Natural killer cell (primary cell): ENCODE data around the gene ACCS. TPM values are rescaled to one million over a fixed set of nuclear protein-coding genes. Genes with fewer than 3 reads are reported as not detected.

Experiments
- ATAC-seq, 3 donors: fragments of 150-1000 bp in 2 of 3; fragments of 200-7000 bp in 1 of 3; cut with Tn5 transposase; 1 replicate in 1 of 3; 2 replicates in 2 of 3; pipeline ENCODE4 v1.10.0; 2021; ENCODE audit warnings: mild to moderate bottlenecking in 2 of 3, moderate library complexity in 2 of 3
- DNase-seq, 2 donors: peaks; one replicate each; pipeline versions ENCODE4 v3.0.0 to v3.0.0-alpha.2; 2013 to 2021; ENCODE audit warnings: mixed read lengths in 1 of 2
- H3K27ac ChIP-seq: one replicate; pipeline ENCODE4 v1.5.1; 2013; ENCODE audit warnings: mild to moderate bottlenecking, low read length
- H3K27me3 ChIP-seq: one replicate; pipeline ENCODE4 v1.6.1; 2013; ENCODE audit warnings: low read length; ENCODE audit not compliant: control insufficient read depth, insufficient read depth
- H3K36me3 ChIP-seq: one replicate; pipeline ENCODE4 v1.6.1; 2013; ENCODE audit warnings: low read length; ENCODE audit not compliant: control insufficient read depth, insufficient read depth
- H3K4me1 ChIP-seq: one replicate; pipeline ENCODE4 v1.6.1; 2013; ENCODE audit warnings: low read length; ENCODE audit not compliant: control insufficient read depth, insufficient read depth
- H3K4me3 ChIP-seq: one replicate; pipeline ENCODE4 v1.5.1; 2013; ENCODE audit warnings: low read length
- H3K9me3 ChIP-seq: one replicate; pipeline ENCODE4 v1.6.1; 2013; ENCODE audit warnings: low read length; ENCODE audit not compliant: control insufficient read depth, insufficient read depth
- H3K27ac Mint-ChIP-seq, 2 donors: one replicate each; pipeline ENCODE4 v1.8.0; 2022; ENCODE audit warnings: mild to moderate bottlenecking in 2 of 2, mixed read lengths in 2 of 2, moderate library complexity in 1 of 2
- H3K27me3 Mint-ChIP-seq, 2 donors: one replicate each; pipeline ENCODE4 v1.8.0; 2022; ENCODE audit warnings: low read depth in 2 of 2, mixed read lengths in 2 of 2
- H3K36me3 Mint-ChIP-seq: one replicate; pipeline ENCODE4 v1.8.0; 2022; ENCODE audit warnings: mixed read lengths
- H3K4me1 Mint-ChIP-seq, 2 donors: one replicate each; pipeline ENCODE4 v1.8.0; 2022; ENCODE audit warnings: mixed read lengths in 2 of 2
- H3K4me3 Mint-ChIP-seq: one replicate; pipeline ENCODE4 v1.8.0; 2022; ENCODE audit warnings: mild to moderate bottlenecking, moderate library complexity, mixed read lengths
- H3K9me3 Mint-ChIP-seq, 2 donors: one replicate each; pipeline ENCODE4 v1.8.0; 2022; ENCODE audit warnings: mixed read lengths in 2 of 2
- WGBS: methylation state at CpG from one replicate; pipeline ENCODE4 v1.1.7; 2013; ENCODE audit warnings: missing lambda C conversion rate; ENCODE audit not compliant: insufficient coverage; 5-methylcytosine and 5-hydroxymethylcytosine counted together
- intact Hi-C: fragments of 100-400 bp; cut with micrococcal nuclease; formaldehyde crosslinking; loops from one replicate; pipeline ENCODE4 v1.14.2; 2022
- total RNA-seq, 4 donors: library from RNA; stranded (reverse); fragments of 120-200 nt in 1 of 4; gene quantifications; one replicate each; pipeline versions ENCODE4 v1.2.3 to v1.2.4, GENCODE V29; 2013 to 2022
- TF ChIP-seq, protein P1 (sequence below): fragments of 200-600 bp; IDR thresholded peaks from one replicate; pipeline ENCODE4 v1.8.0; 2022; ENCODE audit warnings: antibody characterized with exemption

ACCS gene
- total RNA-seq, 3 donors from 2014 or later (not counting 1 experiment from before 2014, with no cell fraction given): 16.3 to 32.1 (median 31.9) TPM

DNA sequence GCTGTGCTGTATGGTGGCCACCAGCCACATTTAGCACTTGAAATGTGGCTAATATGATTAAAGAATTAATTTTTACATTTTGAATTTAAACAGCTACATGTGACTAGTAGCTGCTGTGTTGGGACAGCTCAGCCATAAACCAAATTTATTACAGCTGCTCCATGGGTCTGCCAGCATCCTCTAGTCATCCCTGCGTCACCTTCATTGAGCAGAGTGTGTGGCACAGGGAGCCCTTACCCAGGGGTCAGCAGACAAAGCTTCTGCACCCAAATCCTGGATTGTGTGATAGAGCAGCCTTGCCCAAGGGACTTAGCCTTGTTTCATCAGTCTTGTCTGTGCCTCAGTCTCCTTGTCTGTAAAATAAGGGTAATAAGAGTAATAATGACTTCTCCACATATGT, 37.7 kb upstream of the ACCS start:
- ATAC-seq: no peak
- intact Hi-C loops: no loop called here
- no peak for DNase-seq
- H3K27ac ChIP-seq: no peak overlapping the region
- no peaks in the 10 kb centered on the region for H3K9me3 Mint-ChIP-seq
- H3K27ac Mint-ChIP-seq: no peak overlapping the region
- no peak overlapping the region for H3K4me3 Mint-ChIP-seq
- WGBS: 100% methylated on average over 1 of the region's 1 CpG
- H3K4me3 ChIP-seq: no peak overlapping the region
- no peaks in the 10 kb centered on the region for H3K4me1 Mint-ChIP-seq
- H3K27me3 Mint-ChIP-seq: peaks cover 19 to 62% of the 10 kb centered on the region in 2 donors
- no peaks in the 10 kb centered on the region for H3K36me3 ChIP-seq
- no peaks in the 10 kb centered on the region for H3K27me3 ChIP-seq
- peaks cover 8% of the 10 kb centered on the region for H3K36me3 Mint-ChIP-seq
- no peaks in the 10 kb centered on the region for H3K4me1 ChIP-seq
- H3K9me3 ChIP-seq: no peaks in the 10 kb centered on the region
- TF ChIP-seq, protein P1, sequence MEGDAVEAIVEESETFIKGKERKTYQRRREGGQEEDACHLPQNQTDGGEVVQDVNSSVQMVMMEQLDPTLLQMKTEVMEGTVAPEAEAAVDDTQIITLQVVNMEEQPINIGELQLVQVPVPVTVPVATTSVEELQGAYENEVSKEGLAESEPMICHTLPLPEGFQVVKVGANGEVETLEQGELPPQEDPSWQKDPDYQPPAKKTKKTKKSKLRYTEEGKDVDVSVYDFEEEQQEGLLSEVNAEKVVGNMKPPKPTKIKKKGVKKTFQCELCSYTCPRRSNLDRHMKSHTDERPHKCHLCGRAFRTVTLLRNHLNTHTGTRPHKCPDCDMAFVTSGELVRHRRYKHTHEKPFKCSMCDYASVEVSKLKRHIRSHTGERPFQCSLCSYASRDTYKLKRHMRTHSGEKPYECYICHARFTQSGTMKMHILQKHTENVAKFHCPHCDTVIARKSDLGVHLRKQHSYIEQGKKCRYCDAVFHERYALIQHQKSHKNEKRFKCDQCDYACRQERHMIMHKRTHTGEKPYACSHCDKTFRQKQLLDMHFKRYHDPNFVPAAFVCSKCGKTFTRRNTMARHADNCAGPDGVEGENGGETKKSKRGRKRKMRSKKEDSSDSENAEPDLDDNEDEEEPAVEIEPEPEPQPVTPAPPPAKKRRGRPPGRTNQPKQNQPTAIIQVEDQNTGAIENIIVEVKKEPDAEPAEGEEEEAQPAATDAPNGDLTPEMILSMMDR: no peak

DNA sequence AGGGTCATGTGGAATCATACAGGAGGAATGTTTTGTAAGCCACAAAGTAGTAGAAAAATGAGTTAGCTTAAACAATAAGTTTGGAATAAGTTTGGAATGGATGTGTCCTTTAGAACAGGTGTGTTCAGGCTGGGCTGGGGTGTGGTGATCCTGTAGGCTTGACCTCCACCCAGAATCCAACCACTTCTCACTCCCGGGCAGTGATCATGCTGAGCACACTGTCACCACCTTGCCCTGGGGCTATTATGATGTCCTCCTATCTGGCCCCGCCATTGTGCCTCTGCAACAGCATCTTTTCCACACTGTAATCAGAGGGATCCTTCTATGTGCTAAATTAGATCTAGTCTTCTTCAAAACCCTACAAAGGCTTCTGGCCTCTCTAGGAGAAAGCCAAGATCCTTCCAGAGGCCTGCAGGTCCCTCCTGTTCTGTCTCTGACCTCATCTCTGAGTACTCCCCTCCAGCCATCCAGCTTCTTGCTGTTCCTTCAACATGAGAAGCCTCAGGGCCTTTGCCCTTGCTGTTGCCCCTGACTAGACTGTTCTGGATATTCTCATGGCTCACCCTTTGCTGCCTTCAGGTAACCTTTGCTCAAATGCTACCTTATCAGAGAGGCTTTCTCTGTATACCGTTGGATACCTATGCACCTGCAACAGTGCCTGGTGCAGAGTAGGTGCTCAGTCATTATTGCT, 37.1 kb upstream of the ACCS start:
- no peaks in the 10 kb centered on the region for H3K9me3 Mint-ChIP-seq
- peaks cover 19 to 56% of the 10 kb centered on the region in 2 donors for H3K27me3 Mint-ChIP-seq
- Histone ChIP-seq H3K27ac (no peak overlapping the region), H3K36me3 (no peaks in the 10 kb centered on the region), H3K9me3 (no peaks in the 10 kb centered on the region), H3K4me1 (no peaks in the 10 kb centered on the region), H3K27me3 (no peaks in the 10 kb centered on the region), H3K4me3 (no peak overlapping the region)
- H3K27ac Mint-ChIP-seq: no peak overlapping the region
- intact Hi-C loops: no loop called here
- TF ChIP-seq, protein P1: no peak
- ATAC-seq (no peak), DNase-seq (no peak)
- H3K4me1 Mint-ChIP-seq: no peaks in the 10 kb centered on the region
- no peak overlapping the region for H3K4me3 Mint-ChIP-seq
- WGBS: 90% methylated on average over 3 of the region's 3 CpGs
- peaks cover 8% of the 10 kb centered on the region for H3K36me3 Mint-ChIP-seq

DNA sequence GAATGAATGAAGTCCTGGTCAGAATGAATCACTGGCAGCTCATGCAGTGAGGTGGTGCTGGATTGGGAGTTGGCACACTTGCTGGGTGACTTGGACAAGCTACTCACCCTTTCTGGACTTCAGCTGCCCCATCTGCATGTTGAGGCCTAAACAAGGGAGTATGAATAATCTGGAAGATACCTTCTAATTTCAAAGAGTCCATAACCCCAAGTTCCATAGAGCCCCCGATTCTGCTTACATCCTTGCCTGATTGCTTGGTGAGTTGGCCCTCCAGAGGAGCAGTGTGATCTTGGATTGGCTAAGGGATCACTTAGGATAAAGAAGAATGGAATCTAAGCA, 36.6 kb upstream of the ACCS start:
- Mint-ChIP-seq H3K36me3 (peaks cover 8% of the 10 kb centered on the region), H3K27ac (no peak overlapping the region), H3K9me3 (no peaks in the 10 kb centered on the region), H3K4me1 (no peaks in the 10 kb centered on the region), H3K27me3 (peaks cover 15 to 51% of the 10 kb centered on the region in 2 donors), H3K4me3 (no peak overlapping the region)
- Histone ChIP-seq H3K9me3 (no peaks in the 10 kb centered on the region), H3K4me3 (no peak overlapping the region), H3K4me1 (no peaks in the 10 kb centered on the region), H3K36me3 (no peaks in the 10 kb centered on the region), H3K27me3 (no peaks in the 10 kb centered on the region), H3K27ac (no peak overlapping the region)
- TF ChIP-seq, protein P1: no peak
- intact Hi-C loops: no loop called here
- 100% methylated on average over 1 of the region's 1 CpG for WGBS
- DNase-seq (no peak), ATAC-seq (no peak)
